ENCODE measurements around the gene NR6A1. TPM values are rescaled to one million over a fixed set of nuclear protein-coding genes. Genes with fewer than 3 reads are reported as not detected.

Gene NR6A1
- polyA plus RNA-seq, 2 of the 4 experiments (the other 2 are of a cell fraction), result 1.7 to 3.3 TPM

- no peak for TF ChIP-seq REST (IDR thresholded peaks at IDR 0.05)
- peak; percentile 72 for TF ChIP-seq GATA3 (IDR thresholded peaks at IDR 0.05; ENCODE audit: borderline replicate concordance)
- no peak for TF ChIP-seq CBX8 (IDR thresholded peaks at IDR 0.05)
- no peak for TF ChIP-seq TFCP2L1 (CRISPR knock-in tag; IDR thresholded peaks at IDR 0.05)
- no peak for TF ChIP-seq HES2 (IDR thresholded peaks at IDR 0.05)
- 0 out of 2 replicates have a peak, but pooled peaks have one; percentile 49 for TF ChIP-seq E2F6 (IDR thresholded peaks at IDR 0.05; ENCODE audit: borderline replicate concordance, low read depth)
Measured at GRCh38 chr9:124818431-124819281, 47.5 kb upstream of the NR6A1 start (continued).

- Histone ChIP-seq H3K4me2 (no peak overlapping the region), H3K4me3 (no peak overlapping the region), H3K4me1 (peaks cover 50% of the 10 kb centered on the region), H3K27ac (no peak overlapping the region), H3K9me3 (no peaks in the 10 kb centered on the region)
- WGBS (ENCODE audit: missing lambda C conversion rate), result 86% methylated on average over 5 of the region's 5 CpGs
- TF ChIP-seq REST (IDR thresholded peaks at IDR 0.05) (no peak), POLR2A (IDR thresholded peaks at IDR 0.05; ENCODE audit: low read length) (no peak), HES2 (IDR thresholded peaks at IDR 0.05) (no peak)
- ChIA-PET CTCF (interaction anchor here (1.0 to 40.0 kb wide), 4 partner anchors 25 to 40 kb away, joined by 3 to 785 read pairs (median 46); partner anchors contain the start of genes NR6A1, OLFML2A and WDR38), POLR2A (no interaction called here)
- ATAC-seq (no peak), FAIRE-seq (no peak), DNase-seq (ENCODE audit: low read depth in 1 of 2, low spot score in 1 of 2) (no peak)
Measured at GRCh38 chr9:124815601-124816000, 44.5 kb upstream of the NR6A1 start.

- TF ChIP-seq RNF2 (IDR thresholded peaks at IDR 0.05; ENCODE audit: borderline replicate concordance, low read depth), result no peak
- TF ChIP-seq TFCP2L1 (CRISPR knock-in tag; IDR thresholded peaks at IDR 0.05), result no peak
- no peak for TF ChIP-seq MAX (IDR thresholded peaks at IDR 0.05)
- no peak for TF ChIP-seq BCL3 (IDR thresholded peaks at IDR 0.05)
- no peak for TF ChIP-seq CBX2 (IDR thresholded peaks at IDR 0.05; ENCODE audit: borderline replicate concordance, low read depth)
- TF ChIP-seq HEYL (CRISPR knock-in tag; IDR thresholded peaks at IDR 0.05), result no peak
- TF ChIP-seq NPAS2 (CRISPR knock-in tag; IDR thresholded peaks at IDR 0.05; ENCODE audit: borderline replicate concordance), result no peak
- TF ChIP-seq TP53 (CRISPR knock-in tag; IDR thresholded peaks at IDR 0.05), result no peak
- no peak for TF ChIP-seq HDAC2 (IDR thresholded peaks at IDR 0.05)
- TF ChIP-seq SMC3 (IDR thresholded peaks at IDR 0.05), result no peak
- TF ChIP-seq POLR2AphosphoS2 (conservative IDR thresholded peaks at IDR 0.05; ENCODE audit: low read length), result no peak
- TF ChIP-seq HOXA7 (CRISPR knock-in tag; IDR thresholded peaks at IDR 0.05), result no peak
- POLR2A ChIA-PET, result interaction anchor here (1.1 kb wide), 1 partner anchor 39 kb away, joined by 4 read pairs; no protein-coding TSS in a partner anchor
- CTCF ChIA-PET, result interaction anchor here (0.6 to 40.0 kb wide), 8 partner anchors 9 to 50 kb away, joined by 3 to 785 read pairs (median 9); partner anchors contain the start of genes NR6A1, OLFML2A and WDR38
- H3K9me3 ChIP-seq, result no peaks in the 10 kb centered on the region
- ATAC-seq, result no peak
- peak overlapping the region in 1 of 2 experiments; percentile 93; a peak in 4 of 6 replicates for H3K27ac ChIP-seq
- no peak for DNase-seq (ENCODE audit: low read depth in 1 of 2, low spot score in 1 of 2)
- FAIRE-seq, result no peak
- H3K4me3 ChIP-seq, result no peak overlapping the region
- H3K4me2 ChIP-seq, result no peak overlapping the region
- peaks cover 53% of the 10 kb centered on the region for H3K4me1 ChIP-seq
- 91% methylated on average over 5 of the region's 5 CpGs for WGBS (ENCODE audit: missing lambda C conversion rate)
Measured at GRCh38 chr9:124814164-124814535, 43.0 kb upstream of the NR6A1 start.

Data from A549 (cell line).